ENCODE results near the gene PSMD5.

Gene PSMD5

GRCh38 chr9:120842685-120843485, at the start of gene PSMD5:
Gene PSMD5, minus strand, starts transcription at chr9:120842922. Its CDS starts 13 bp downstream, at chr9:120842909.
- DNase-seq (ENCODE audit: low spot score) (peak; percentile 99), ATAC-seq (ENCODE audit: low read depth) (peak; percentile 98)
- peaks cover 3% of the 10 kb centered on the region for H3K4me1 ChIP-seq (ENCODE audit: insufficient read depth, poor library complexity, severe bottlenecking)
- peak within 1 kb of the TSS; percentile 75 for H3K4me3 ChIP-seq (ENCODE audit: severe bottlenecking)
- peaks cover 21% of the 10 kb centered on the region for H3K36me3 ChIP-seq (ENCODE audit: low read depth)
- H3K27ac ChIP-seq (ENCODE audit: poor library complexity, severe bottlenecking) = peak within 1 kb of the TSS; percentile 77
- H3K27me3 ChIP-seq (ENCODE audit: insufficient read depth, poor library complexity, severe bottlenecking) = no peaks in the 10 kb centered on the region
- H3K9me3 ChIP-seq (ENCODE audit: severe bottlenecking) = no peaks in the 10 kb centered on the region
- no peak for TF ChIP-seq CTCF (IDR thresholded peaks at IDR 0.05; ENCODE audit: poor library complexity, severe bottlenecking)

DNA sequence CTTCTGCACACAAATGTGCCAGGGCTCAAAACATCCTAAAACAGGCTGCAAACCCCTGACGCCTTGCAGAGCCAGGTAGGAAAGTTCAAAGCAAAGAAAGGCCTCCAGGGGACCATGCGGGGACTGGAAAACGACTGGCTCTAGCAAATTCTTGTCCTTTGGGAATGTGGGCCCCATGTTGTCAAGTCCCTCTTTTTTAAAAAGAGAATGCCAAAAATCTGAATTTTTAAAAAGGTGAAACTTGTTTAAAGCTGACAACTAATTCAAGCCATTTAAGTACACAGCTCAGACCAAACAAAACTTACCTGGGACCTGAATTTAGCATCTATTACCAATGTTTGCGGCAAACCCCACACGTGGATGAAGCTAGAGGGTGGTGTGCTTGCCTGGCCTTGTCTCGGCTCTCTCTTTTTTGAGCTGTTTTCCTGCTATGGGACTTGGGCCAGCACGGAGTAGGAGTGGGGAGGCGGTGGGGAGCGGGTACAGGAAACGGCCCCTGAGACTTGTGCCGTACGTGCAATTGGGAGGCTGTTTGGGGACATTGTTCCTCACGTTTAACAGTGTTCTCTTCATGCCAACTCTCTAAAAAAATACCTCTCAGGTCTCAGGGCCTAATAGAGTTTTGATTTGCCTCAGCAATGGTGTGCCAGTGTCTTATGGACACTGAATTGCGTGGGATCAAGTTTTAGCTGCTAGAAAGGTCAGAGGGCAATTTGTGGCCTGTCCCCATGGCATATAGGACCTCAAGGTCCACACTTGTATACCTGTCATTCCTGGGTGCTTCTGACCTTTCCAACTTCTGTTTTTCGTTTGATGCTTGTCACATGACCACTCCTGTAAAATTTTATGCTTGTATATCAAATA, 49.4 kb upstream of the PSMD5 start:
- peaks cover 4% of the 10 kb centered on the region for H3K9me3 ChIP-seq (ENCODE audit: severe bottlenecking)
- ATAC-seq (ENCODE audit: low read depth) = 0 out of 3 replicates have a peak, but pooled peaks have one; percentile 9
- no peak for TF ChIP-seq CTCF (IDR thresholded peaks at IDR 0.05; ENCODE audit: poor library complexity, severe bottlenecking)
- DNase-seq (ENCODE audit: low spot score) = no peak
- H3K27me3 ChIP-seq (ENCODE audit: insufficient read depth, poor library complexity, severe bottlenecking) = no peaks in the 10 kb centered on the region
- no peak overlapping the region for H3K27ac ChIP-seq (ENCODE audit: poor library complexity, severe bottlenecking)
- no peak overlapping the region for H3K4me3 ChIP-seq (ENCODE audit: severe bottlenecking)
- no peaks in the 10 kb centered on the region for H3K36me3 ChIP-seq (ENCODE audit: low read depth)
- no peaks in the 10 kb centered on the region for H3K4me1 ChIP-seq (ENCODE audit: insufficient read depth, poor library complexity, severe bottlenecking)

DNA sequence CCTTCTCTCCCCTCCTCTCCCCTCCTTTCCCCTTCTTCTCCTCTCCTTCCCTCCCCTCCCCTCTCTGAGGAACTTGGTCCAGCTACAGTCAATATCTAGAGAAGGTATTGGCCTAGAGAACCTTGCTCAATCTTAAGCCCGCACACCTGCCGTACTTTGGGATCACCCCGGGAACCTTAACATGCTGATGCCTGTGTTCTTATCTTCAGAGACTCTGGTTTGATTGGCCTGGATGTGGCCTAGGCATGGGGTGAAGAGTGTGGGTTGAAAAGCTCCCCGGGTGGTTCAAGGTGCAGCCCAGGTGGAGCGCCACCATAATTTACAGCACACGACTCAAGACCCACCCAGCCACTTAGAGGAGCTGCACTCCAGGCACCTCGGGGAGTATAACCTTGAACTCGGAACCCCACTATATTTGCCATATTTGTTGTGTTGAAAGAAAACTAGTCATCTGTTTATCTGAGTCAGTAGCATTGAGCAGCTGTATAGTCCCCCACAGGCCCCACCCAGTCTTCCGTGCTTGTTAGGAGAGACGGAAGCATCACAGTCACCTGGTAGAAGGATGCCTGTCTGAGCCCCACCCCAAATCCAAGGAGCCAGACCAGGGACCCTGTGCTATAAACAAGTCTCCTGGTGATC, 48.6 kb upstream of the PSMD5 start:
- Histone ChIP-seq H3K36me3 (ENCODE audit: low read depth) (no peaks in the 10 kb centered on the region), H3K27me3 (ENCODE audit: insufficient read depth, poor library complexity, severe bottlenecking) (no peaks in the 10 kb centered on the region), H3K4me3 (ENCODE audit: severe bottlenecking) (no peak overlapping the region), H3K9me3 (ENCODE audit: severe bottlenecking) (no peaks in the 10 kb centered on the region), H3K27ac (ENCODE audit: poor library complexity, severe bottlenecking) (no peak overlapping the region), H3K4me1 (ENCODE audit: insufficient read depth, poor library complexity, severe bottlenecking) (no peaks in the 10 kb centered on the region)
- no peak for TF ChIP-seq CTCF (IDR thresholded peaks at IDR 0.05; ENCODE audit: poor library complexity, severe bottlenecking)
- DNase-seq (ENCODE audit: low spot score) (no peak), ATAC-seq (ENCODE audit: low read depth) (peak; percentile 37; the same call in 1 of the 3 replicates)

DNA sequence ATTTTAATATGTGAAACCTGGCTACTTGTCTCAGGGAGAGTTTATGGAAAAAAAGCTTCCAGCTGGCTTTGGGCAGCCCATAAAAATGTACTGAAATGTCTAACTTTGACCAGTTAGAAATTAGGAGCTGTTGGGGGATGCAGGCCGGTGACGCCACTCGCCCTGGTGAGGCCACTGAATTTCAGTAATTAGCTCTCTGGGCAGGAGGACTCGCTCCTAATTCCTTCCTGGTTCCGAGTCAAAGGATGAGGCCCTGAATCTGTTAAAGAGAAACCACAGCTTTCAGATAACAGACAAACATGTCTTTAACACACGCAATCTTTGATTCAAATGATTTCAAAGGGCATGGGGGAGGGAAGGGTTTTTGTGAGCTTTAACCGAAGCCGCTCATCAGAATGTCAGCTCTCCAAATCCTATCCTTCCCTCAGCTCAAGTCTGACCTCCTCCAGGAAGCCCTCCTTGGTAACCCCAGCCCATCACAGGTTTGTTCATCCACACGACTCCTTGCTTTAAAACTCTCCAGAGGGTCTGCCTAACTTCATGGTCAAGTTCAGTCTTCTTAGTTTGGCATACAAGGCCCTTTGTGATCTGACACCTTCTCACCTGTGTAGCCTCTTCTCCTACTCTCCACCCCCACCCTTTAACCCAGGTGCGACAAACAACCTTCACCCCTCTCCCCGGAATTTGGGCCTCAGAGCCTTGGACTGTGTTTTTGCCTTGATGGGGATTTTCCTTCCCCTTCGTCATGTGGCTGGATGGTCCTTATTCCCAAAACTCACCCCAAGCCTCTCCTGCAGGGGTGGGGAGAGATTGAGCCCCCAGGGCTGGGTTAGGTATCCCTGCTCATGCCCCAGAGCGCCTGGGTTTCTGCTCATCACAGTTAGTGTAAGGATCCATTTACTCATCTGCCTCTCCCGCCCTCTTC, 47.9 kb upstream of the PSMD5 start:
- H3K36me3 ChIP-seq (ENCODE audit: low read depth) = no peaks in the 10 kb centered on the region
- no peak overlapping the region for H3K27ac ChIP-seq (ENCODE audit: poor library complexity, severe bottlenecking)
- H3K4me1 ChIP-seq (ENCODE audit: insufficient read depth, poor library complexity, severe bottlenecking) = no peaks in the 10 kb centered on the region
- no peak for TF ChIP-seq CTCF (IDR thresholded peaks at IDR 0.05; ENCODE audit: poor library complexity, severe bottlenecking)
- H3K27me3 ChIP-seq (ENCODE audit: insufficient read depth, poor library complexity, severe bottlenecking) = no peaks in the 10 kb centered on the region
- no peaks in the 10 kb centered on the region for H3K9me3 ChIP-seq (ENCODE audit: severe bottlenecking)
- no peak for ATAC-seq (ENCODE audit: low read depth)
- DNase-seq (ENCODE audit: low spot score) = no peak
- H3K4me3 ChIP-seq (ENCODE audit: severe bottlenecking) = no peak overlapping the region

Measured in RWPE2 (cell line).